SK-N-SH treated with all-trans-retinoic acid at 6 μM for 48 hours (cell line): Measurements from ENCODE around the gene ZDHHC4.

Experiments
- ATAC-seq: fragments of 200-7000 bp; cut with Tn5 transposase; 3 replicates; pipeline ENCODE4 v1.9.1; 2020; ENCODE audit warnings: mild to moderate bottlenecking, moderate library complexity
- ARNTL ChIP-seq: fragments of 450-650 bp; formaldehyde crosslinking; IDR thresholded peaks from 2 replicates; pipeline ENCODE4 v1.5.0; 2020; ENCODE audit warnings: low read depth, mild to moderate bottlenecking, moderate library complexity, borderline replicate concordance
- BACH2 ChIP-seq: fragments of 250-450 bp; sonication (Bioruptor Pico); IDR thresholded peaks from 2 replicates; pipeline ENCODE4 v1.9.0; 2021; ENCODE audit warnings: mild to moderate bottlenecking, borderline replicate concordance
- CSDC2 ChIP-seq: fragments of 250-450 bp; sonication (Bioruptor Pico); IDR thresholded peaks from 2 replicates; pipeline ENCODE4 v1.5.0; 2020; ENCODE audit warnings: mild to moderate bottlenecking, moderate library complexity
- ESRRG ChIP-seq: fragments of 250-450 bp; sonication (Bioruptor Pico); IDR thresholded peaks from 2 replicates; pipeline ENCODE4 v1.6.1; 2021; ENCODE audit warnings: mild to moderate bottlenecking
- GLIS3 ChIP-seq: fragments of 250-450 bp; sonication (Bioruptor Pico); IDR thresholded peaks from 2 replicates; pipeline ENCODE4 v1.5.0; 2020; ENCODE audit warnings: mild to moderate bottlenecking, moderate library complexity
- ISL1 ChIP-seq: fragments of 250-450 bp; sonication (Bioruptor Pico); IDR thresholded peaks from 2 replicates; pipeline ENCODE4 v2.1.2; 2022; ENCODE audit warnings: mild to moderate bottlenecking, moderate library complexity
- OSR1 ChIP-seq: fragments of 250-450 bp; sonication (Bioruptor Pico); IDR thresholded peaks from 2 replicates; pipeline ENCODE4 v1.8.0; 2022; ENCODE audit warnings: moderate library complexity, mild to moderate bottlenecking, inconsistent platforms
- POU6F1 ChIP-seq: fragments of 250-450 bp; sonication (Bioruptor Pico); IDR thresholded peaks from 2 replicates; pipeline ENCODE4 v1.8.0; 2021; ENCODE audit warnings: low read depth, mild to moderate bottlenecking, moderate library complexity, borderline replicate concordance
- PPARA ChIP-seq: fragments of 250-450 bp; sonication (Bioruptor Pico); IDR thresholded peaks from 2 replicates; pipeline ENCODE4 v1.5.0; 2020; ENCODE audit warnings: mild to moderate bottlenecking, borderline replicate concordance
- RARB ChIP-seq: fragments of 250-450 bp; sonication (Bioruptor Pico); IDR thresholded peaks from 2 replicates; pipeline ENCODE4 v1.8.0; 2021; ENCODE audit warnings: mild to moderate bottlenecking, moderate library complexity
- SNAI2 ChIP-seq: fragments of 250-450 bp; sonication (Bioruptor Pico); IDR thresholded peaks from 2 replicates; pipeline ENCODE4 v1.5.0; 2020; ENCODE audit warnings: mild to moderate bottlenecking, moderate library complexity
- TCF4 ChIP-seq: fragments of 250-450 bp; sonication (Bioruptor Pico); IDR thresholded peaks from 2 replicates; pipeline ENCODE4 v1.8.0; 2021; ENCODE audit warnings: mild to moderate bottlenecking, moderate library complexity, borderline replicate concordance
- TOX ChIP-seq: fragments of 250-450 bp; sonication (Bioruptor Pico); IDR thresholded peaks from 2 replicates; pipeline ENCODE4 v1.8.0; 2021; ENCODE audit warnings: mild to moderate bottlenecking, moderate library complexity, borderline replicate concordance
- ZC3H10 ChIP-seq: fragments of 250-450 bp; sonication (Bioruptor Pico); IDR thresholded peaks from 2 replicates; pipeline ENCODE4 v1.5.1; 2021; ENCODE audit warnings: mild to moderate bottlenecking, moderate library complexity
- ZFP3 ChIP-seq: fragments of 250-450 bp; sonication (Bioruptor Pico); IDR thresholded peaks from 2 replicates; pipeline ENCODE4 v1.5.0; 2020; ENCODE audit warnings: mild to moderate bottlenecking, moderate library complexity
- ZFP30 ChIP-seq: fragments of 450-650 bp; formaldehyde crosslinking; IDR thresholded peaks from 2 replicates; pipeline ENCODE4 v1.5.0; 2022; ENCODE audit warnings: mild to moderate bottlenecking, moderate library complexity
- ZNF565 ChIP-seq: fragments of 450-650 bp; formaldehyde crosslinking; conservative IDR thresholded peaks from 2 replicates; pipeline ENCODE4 v1.5.0; 2020; ENCODE audit warnings: low read depth, mild to moderate bottlenecking, moderate library complexity
- ZNF70 ChIP-seq: fragments of 450-650 bp; formaldehyde crosslinking; IDR thresholded peaks from 2 replicates; pipeline ENCODE4 v1.5.0; 2020; ENCODE audit warnings: mild to moderate bottlenecking, moderate library complexity
- ZNF8 ChIP-seq: fragments of 450-650 bp; formaldehyde crosslinking; IDR thresholded peaks from 2 replicates; pipeline ENCODE4 v1.5.0; 2020; ENCODE audit warnings: mild to moderate bottlenecking, moderate library complexity
- TF ChIP-seq, protein P1 (sequence below): fragments of 250-450 bp; sonication (Bioruptor Pico); IDR thresholded peaks from 2 replicates; pipeline ENCODE4 v1.8.0; 2020; ENCODE audit warnings: mild to moderate bottlenecking, moderate library complexity, borderline replicate concordance
- TF ChIP-seq, protein P2 (sequence below): fragments of 250-450 bp; sonication (Bioruptor Pico); IDR thresholded peaks from 2 replicates; pipeline ENCODE4 v1.5.1; 2020; ENCODE audit warnings: low read depth, mild to moderate bottlenecking, moderate library complexity
- TF ChIP-seq, protein P3 (sequence below): fragments of 250-450 bp; sonication (Bioruptor Pico); IDR thresholded peaks from 2 replicates; pipeline ENCODE4 v1.5.0; 2020; ENCODE audit warnings: mild to moderate bottlenecking, moderate library complexity

The ZDHHC4 gene

DNA sequence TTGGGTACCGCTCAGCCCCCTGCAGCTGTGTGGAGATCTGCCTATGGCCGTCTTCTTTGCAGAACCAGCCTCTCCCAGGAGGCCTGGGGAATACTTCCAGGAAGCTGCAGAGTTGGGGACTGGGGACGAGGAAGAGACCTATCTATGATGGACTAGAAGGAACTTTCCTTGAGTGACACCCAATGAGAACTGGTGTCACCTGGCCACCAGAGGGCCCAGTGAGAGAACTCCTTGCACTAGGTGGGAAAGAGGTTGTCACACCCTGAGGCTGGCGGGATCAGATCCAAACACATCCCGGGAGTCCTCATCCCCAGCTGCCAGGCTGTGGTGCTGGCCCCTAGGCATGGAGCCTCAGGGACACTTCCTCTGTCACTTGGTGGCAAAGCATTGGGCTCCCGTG, 21.1 kb upstream of the ZDHHC4 start:
- no peak for ATAC-seq
- no peak for TF ChIP-seq ZC3H10 (CRISPR knock-in tag)
- TF ChIP-seq BACH2 (CRISPR knock-in tag): no peak
- no peak for TF ChIP-seq CSDC2 (CRISPR knock-in tag)
- no peak for TF ChIP-seq SNAI2 (CRISPR knock-in tag)
- TF ChIP-seq ESRRG (CRISPR knock-in tag): no peak
- TF ChIP-seq, protein P1, sequence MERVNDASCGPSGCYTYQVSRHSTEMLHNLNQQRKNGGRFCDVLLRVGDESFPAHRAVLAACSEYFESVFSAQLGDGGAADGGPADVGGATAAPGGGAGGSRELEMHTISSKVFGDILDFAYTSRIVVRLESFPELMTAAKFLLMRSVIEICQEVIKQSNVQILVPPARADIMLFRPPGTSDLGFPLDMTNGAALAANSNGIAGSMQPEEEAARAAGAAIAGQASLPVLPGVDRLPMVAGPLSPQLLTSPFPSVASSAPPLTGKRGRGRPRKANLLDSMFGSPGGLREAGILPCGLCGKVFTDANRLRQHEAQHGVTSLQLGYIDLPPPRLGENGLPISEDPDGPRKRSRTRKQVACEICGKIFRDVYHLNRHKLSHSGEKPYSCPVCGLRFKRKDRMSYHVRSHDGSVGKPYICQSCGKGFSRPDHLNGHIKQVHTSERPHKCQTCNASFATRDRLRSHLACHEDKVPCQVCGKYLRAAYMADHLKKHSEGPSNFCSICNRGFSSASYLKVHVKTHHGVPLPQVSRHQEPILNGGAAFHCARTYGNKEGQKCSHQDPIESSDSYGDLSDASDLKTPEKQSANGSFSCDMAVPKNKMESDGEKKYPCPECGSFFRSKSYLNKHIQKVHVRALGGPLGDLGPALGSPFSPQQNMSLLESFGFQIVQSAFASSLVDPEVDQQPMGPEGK (CRISPR knock-in tag): no peak

DNA sequence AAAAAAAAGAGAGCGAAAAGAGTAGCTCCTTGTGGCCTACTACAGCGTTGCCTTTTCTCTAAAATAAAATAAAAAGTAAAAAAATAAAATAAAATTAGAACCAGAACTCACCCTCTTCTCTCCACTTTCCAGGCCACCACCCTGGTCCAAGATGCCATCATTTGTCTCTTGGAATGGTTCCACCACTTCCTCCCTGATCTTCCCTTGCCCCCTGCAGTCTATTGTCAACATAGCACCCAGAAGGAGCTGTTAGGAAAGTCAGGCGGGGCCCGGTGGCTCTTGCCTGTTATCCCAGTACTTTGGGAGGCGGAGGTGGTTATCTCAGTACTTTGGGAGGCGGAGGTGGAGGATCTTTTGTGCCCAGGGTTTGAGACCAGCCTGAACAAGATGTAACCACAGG, 18.4 kb upstream of the ZDHHC4 start:
- ATAC-seq: peak; percentile 94
- TF ChIP-seq PPARA (CRISPR knock-in tag): no peak
- TF ChIP-seq ZFP3: no peak
- TF ChIP-seq POU6F1 (CRISPR knock-in tag): no peak
- no peak for TF ChIP-seq RARB (CRISPR knock-in tag)
- TF ChIP-seq TCF4 (CRISPR knock-in tag): no peak
- TF ChIP-seq, protein P2, sequence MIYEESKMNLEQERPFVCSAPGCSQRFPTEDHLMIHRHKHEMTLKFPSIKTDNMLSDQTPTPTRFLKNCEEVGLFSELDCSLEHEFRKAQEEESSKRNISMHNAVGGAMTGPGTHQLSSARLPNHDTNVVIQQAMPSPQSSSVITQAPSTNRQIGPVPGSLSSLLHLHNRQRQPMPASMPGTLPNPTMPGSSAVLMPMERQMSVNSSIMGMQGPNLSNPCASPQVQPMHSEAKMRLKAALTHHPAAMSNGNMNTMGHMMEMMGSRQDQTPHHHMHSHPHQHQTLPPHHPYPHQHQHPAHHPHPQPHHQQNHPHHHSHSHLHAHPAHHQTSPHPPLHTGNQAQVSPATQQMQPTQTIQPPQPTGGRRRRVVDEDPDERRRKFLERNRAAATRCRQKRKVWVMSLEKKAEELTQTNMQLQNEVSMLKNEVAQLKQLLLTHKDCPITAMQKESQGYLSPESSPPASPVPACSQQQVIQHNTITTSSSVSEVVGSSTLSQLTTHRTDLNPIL: no peak
- no peak for TF ChIP-seq BACH2 (CRISPR knock-in tag)
- TF ChIP-seq, protein P1 (CRISPR knock-in tag): no peak
- TF ChIP-seq, all 23 proteins: peak for 0

DNA sequence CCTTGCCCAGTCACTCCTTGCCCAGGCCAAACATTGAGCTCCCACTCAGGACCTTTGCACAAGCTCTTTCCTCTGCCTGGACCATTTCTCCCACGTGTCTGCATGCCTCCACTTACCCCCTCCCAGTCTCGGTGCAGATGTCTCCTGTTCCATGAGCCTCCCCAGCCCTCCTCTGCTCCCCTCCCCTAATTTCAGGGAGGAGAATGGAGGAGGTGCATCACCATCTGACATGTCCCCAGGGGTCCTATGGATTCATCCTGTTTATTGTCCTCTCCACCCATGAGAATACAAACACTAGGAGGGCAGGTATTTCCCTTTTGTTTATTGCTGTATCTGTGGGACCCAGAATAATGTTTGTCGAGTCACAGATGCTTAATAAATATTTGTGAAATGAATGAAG, 17.4 kb upstream of the ZDHHC4 start:
- no peak for TF ChIP-seq ZNF70 (CRISPR knock-in tag)
- no peak for TF ChIP-seq GLIS3 (CRISPR knock-in tag)
- TF ChIP-seq ZNF565 (CRISPR knock-in tag): no peak
- no peak for TF ChIP-seq BACH2 (CRISPR knock-in tag)
- no peak for TF ChIP-seq ZNF8 (CRISPR knock-in tag)
- TF ChIP-seq ZFP30: no peak
- TF ChIP-seq, protein P2: no peak
- no peak for TF ChIP-seq ISL1
- no peak for TF ChIP-seq TOX (CRISPR knock-in tag)
- no peak for TF ChIP-seq RARB (CRISPR knock-in tag)
- ATAC-seq: no peak

DNA sequence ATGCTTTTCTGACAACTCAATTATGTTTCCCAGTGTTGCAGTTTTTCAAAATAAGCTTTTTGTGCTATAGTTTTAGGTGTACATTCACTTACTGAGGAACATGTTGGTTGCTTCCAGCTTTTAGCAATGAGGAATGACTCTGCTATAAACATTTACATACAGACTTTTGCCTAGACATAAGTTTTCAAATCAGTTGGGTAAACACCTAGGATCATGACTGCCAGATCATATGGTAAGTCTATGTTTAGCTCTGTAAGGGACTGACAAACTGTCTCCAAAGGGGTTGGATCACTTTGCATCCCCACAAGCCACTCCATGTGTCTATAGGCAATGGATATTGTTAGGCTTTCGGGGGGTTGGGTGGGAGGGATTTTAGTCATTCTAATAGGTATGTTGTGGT, 15.1 kb upstream of the ZDHHC4 start:
- no peak for ATAC-seq
- TF ChIP-seq ZNF70 (CRISPR knock-in tag): no peak
- no peak for TF ChIP-seq ZFP3
- TF ChIP-seq TCF4 (CRISPR knock-in tag): no peak
- TF ChIP-seq ARNTL (CRISPR knock-in tag): no peak
- TF ChIP-seq, protein P1 (CRISPR knock-in tag): no peak
- no peak for TF ChIP-seq SNAI2 (CRISPR knock-in tag)
- TF ChIP-seq OSR1 (CRISPR knock-in tag): no peak
- TF ChIP-seq, protein P3, sequence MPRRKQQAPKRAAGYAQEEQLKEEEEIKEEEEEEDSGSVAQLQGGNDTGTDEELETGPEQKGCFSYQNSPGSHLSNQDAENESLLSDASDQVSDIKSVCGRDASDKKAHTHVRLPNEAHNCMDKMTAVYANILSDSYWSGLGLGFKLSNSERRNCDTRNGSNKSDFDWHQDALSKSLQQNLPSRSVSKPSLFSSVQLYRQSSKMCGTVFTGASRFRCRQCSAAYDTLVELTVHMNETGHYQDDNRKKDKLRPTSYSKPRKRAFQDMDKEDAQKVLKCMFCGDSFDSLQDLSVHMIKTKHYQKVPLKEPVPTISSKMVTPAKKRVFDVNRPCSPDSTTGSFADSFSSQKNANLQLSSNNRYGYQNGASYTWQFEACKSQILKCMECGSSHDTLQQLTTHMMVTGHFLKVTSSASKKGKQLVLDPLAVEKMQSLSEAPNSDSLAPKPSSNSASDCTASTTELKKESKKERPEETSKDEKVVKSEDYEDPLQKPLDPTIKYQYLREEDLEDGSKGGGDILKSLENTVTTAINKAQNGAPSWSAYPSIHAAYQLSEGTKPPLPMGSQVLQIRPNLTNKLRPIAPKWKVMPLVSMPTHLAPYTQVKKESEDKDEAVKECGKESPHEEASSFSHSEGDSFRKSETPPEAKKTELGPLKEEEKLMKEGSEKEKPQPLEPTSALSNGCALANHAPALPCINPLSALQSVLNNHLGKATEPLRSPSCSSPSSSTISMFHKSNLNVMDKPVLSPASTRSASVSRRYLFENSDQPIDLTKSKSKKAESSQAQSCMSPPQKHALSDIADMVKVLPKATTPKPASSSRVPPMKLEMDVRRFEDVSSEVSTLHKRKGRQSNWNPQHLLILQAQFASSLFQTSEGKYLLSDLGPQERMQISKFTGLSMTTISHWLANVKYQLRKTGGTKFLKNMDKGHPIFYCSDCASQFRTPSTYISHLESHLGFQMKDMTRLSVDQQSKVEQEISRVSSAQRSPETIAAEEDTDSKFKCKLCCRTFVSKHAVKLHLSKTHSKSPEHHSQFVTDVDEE (CRISPR knock-in tag): no peak
- TF ChIP-seq RARB (CRISPR knock-in tag): no peak
- no peak for TF ChIP-seq ZFP30
- no peak for TF ChIP-seq ZC3H10 (CRISPR knock-in tag)
